ENCODE measurements around the gene CCN6. TPM values are rescaled to one million over a fixed set of nuclear protein-coding genes. Genes with fewer than 3 reads are reported as not detected.
"Not testable (repeated sequence)": the region's sequence is repeated elsewhere in the genome, so short reads cannot be mapped to it uniquely, and the experiment has no call there.

Gene CCN6
- total RNA-seq, 1 donor from 2014 or later = not detected

DNA sequence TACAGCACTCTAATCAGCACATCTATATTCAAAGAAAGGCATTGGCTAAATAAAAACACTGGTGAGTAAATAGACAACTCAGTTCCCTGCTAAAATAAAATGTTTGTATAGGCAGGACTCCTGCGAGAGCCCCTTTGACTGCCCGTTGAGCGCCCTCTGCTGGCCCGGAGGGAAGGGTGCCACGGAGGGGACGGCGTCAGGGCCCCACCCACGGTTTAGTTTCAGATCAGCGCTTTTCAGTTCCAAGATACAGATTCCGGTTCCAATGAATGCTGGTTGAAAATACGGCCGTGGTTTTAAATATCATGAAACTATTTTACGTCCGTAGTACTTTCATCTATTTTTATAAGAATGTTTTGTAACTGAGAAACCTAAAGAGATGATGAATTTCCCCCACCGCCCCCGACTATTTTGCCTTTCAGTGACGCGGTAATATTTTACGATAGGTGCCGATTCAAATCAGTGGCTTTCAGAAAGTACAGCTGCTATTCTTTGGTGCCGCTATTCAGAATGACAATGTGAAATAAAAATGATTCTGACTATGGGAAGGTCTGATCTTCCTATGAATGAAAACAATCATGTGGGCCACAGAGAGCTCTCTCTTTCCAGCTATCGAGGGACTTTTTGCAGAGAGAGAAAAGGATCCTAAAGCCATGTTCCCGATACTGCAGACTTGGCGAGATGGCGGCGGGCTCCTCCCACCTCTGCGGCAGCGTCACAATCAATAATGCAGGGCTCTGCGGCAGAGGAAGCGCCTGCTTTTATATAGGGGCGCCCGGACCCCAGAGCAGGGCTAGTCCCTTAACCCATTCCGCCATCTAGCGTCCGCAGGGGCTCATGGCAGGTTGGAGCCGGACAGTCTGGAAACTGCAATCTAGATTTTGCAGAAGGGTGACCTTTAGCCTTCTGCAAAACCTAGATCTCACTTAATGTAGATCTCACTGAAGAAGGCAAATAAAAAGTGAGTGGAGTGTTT is 10.6 kb upstream of the CCN6 start:
- TF ChIP-seq, protein P1, sequence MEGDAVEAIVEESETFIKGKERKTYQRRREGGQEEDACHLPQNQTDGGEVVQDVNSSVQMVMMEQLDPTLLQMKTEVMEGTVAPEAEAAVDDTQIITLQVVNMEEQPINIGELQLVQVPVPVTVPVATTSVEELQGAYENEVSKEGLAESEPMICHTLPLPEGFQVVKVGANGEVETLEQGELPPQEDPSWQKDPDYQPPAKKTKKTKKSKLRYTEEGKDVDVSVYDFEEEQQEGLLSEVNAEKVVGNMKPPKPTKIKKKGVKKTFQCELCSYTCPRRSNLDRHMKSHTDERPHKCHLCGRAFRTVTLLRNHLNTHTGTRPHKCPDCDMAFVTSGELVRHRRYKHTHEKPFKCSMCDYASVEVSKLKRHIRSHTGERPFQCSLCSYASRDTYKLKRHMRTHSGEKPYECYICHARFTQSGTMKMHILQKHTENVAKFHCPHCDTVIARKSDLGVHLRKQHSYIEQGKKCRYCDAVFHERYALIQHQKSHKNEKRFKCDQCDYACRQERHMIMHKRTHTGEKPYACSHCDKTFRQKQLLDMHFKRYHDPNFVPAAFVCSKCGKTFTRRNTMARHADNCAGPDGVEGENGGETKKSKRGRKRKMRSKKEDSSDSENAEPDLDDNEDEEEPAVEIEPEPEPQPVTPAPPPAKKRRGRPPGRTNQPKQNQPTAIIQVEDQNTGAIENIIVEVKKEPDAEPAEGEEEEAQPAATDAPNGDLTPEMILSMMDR (IDR thresholded peaks at IDR 0.05) = peak; percentile 62
- Mint-ChIP-seq H3K9me3 (no peaks in the 10 kb centered on the region), H3K36me3 (ENCODE audit: low read depth) (peaks cover 5% of the 10 kb centered on the region), H3K4me3 (peak overlapping the region; percentile 91), H3K4me1 (peaks cover 9% of the 10 kb centered on the region), H3K27ac (peak overlapping the region; percentile 96), H3K27me3 (no peaks in the 10 kb centered on the region)
- intact Hi-C loops (cut with micrococcal nuclease) = loop anchor here (1.0 to 10.0 kb wide), 15 partner anchors 44 to 1587 kb away; partner anchors contain the start of genes FAM229B, FYN, GTF3C6 and TUBE1
- peak; percentile 94 for ATAC-seq (ENCODE audit: low read depth)
- ChIA-PET CTCF (interaction anchor here (0.7 to 6.5 kb wide), 15 partner anchors 15 to 1033 kb away, joined by 3 to 85 read pairs (median 4); partner anchors contain the start of gene FYN), POLR2A (interaction anchor here (0.6 to 1.4 kb wide), 11 partner anchors 42 to 1181 kb away, joined by 3 to 12 read pairs (median 5); partner anchors contain the start of genes FAM229B, GTF3C6 and TUBE1)
- DNase-seq = peak; percentile 78

DNA sequence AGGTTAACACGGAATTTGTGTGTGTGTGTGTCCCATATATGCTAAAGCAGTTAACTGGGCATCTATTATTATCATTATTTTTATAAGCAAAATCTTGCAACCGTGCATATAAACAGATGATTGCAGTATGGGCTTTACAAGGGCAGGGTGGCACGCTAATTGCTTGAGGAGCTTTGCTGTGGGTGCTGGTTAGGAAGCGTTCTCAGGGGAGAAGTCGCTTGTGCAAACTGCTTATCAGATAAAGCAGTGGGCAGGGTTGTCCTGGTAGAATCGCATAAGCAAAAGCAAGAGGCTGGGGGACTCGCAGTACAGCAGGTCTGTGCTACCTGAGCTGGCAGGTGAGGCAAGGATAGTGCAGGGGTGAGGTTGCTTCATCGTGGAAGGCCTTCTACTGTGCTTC is 9.7 kb upstream of the CCN6 start:
- TF ChIP-seq, protein P1 (IDR thresholded peaks at IDR 0.05) = no peak
- H3K27me3 Mint-ChIP-seq = no peaks in the 10 kb centered on the region
- peak overlapping the region; percentile 91 for H3K4me3 Mint-ChIP-seq
- intact Hi-C loops (cut with micrococcal nuclease) = loop anchor here (5.0 to 10.0 kb wide), 2 partner anchors 679 to 1362 kb away; no protein-coding TSS in a partner anchor
- H3K9me3 Mint-ChIP-seq = no peaks in the 10 kb centered on the region
- ChIA-PET POLR2A (interaction anchor here (0.9 to 1.4 kb wide), 2 partner anchors 42 to 43 kb away, joined by 3 to 7 read pairs; partner anchors contain the start of genes FAM229B and TUBE1), CTCF (interaction anchor here (0.8 to 6.5 kb wide), 2 partner anchors 335 to 785 kb away, joined by 3 to 85 read pairs; a partner anchor contains a TSS)
- ATAC-seq (ENCODE audit: low read depth) (no peak), DNase-seq (no peak)
- no peak overlapping the region for H3K27ac Mint-ChIP-seq
- peaks cover 9% of the 10 kb centered on the region for H3K4me1 Mint-ChIP-seq
- peaks cover 5% of the 10 kb centered on the region for H3K36me3 Mint-ChIP-seq (ENCODE audit: low read depth)

DNA sequence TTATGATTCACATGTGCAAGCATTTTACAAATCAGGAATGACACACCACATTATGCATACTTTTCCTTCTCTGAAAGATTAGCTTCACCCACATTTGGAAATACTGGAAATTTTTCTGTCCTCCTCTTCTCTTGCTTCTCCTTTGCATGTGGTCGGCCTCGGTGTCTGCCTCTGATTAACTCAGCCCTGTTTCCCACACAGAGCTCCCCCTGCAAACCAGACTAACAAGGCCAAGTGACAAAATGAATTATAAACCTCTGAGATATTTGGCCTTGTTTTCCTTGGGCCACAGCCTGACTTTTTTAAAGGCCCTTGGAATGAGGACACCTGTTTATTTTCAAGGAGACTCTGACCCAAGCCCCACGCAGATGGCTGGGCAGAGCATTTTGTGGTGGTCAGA is 9.0 kb upstream of the CCN6 start:
- H3K27ac Mint-ChIP-seq = no peak overlapping the region
- CTCF ChIA-PET = interaction anchor here (0.8 to 6.5 kb wide), 2 partner anchors 336 to 786 kb away, joined by 3 to 85 read pairs; a partner anchor contains a TSS

DNA sequence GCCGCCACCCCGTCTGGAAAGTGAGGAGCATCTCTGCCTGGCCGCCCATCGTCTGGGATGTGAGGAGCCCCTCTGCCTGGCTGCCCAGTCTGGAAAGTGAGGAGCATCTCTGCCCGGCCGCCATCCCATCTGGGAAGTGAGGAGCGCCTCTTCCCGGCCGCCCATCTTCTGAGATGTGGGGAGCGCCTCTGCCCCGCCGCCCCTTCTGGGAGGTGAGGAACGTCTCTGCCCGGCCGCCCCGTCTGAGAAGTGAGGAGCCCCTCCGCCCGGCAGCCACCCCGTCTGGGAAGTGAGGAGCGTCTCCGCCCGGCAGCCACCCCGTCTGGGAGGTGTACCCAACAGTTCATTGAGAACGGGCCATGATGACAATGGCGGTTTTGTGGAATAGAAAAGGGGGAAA is 6.4 kb upstream of the CCN6 start:
- H3K9me3 Mint-ChIP-seq; H3K36me3 Mint-ChIP-seq (ENCODE audit: low read depth); ATAC-seq (ENCODE audit: low read depth); CTCF ChIA-PET; H3K4me1 Mint-ChIP-seq; H3K27me3 Mint-ChIP-seq; DNase-seq; H3K4me3 Mint-ChIP-seq; H3K27ac Mint-ChIP-seq; POLR2A ChIA-PET: not testable (repeated sequence)
- intact Hi-C loops (cut with micrococcal nuclease) = loop anchor here (10.0 kb wide), 1 partner anchor 683 kb away; no protein-coding TSS in a partner anchor

More for the DNA sequence above, 9.0 kb upstream of the CCN6 start:
- no peak overlapping the region for H3K4me3 Mint-ChIP-seq
- H3K36me3 Mint-ChIP-seq (ENCODE audit: low read depth) = peaks cover 5% of the 10 kb centered on the region
- DNase-seq (no peak), ATAC-seq (ENCODE audit: low read depth) (no peak)
- peaks cover 9% of the 10 kb centered on the region for H3K4me1 Mint-ChIP-seq
- TF ChIP-seq, protein P1 (IDR thresholded peaks at IDR 0.05) = no peak
- POLR2A ChIA-PET = interaction anchor here (0.9 kb wide), 1 partner anchor 41 kb away, joined by 3 read pairs; no protein-coding TSS in a partner anchor
- intact Hi-C loops (cut with micrococcal nuclease) = loop anchor here (5.0 to 10.0 kb wide), 2 partner anchors 680 to 1363 kb away; no protein-coding TSS in a partner anchor
- H3K9me3 Mint-ChIP-seq = no peaks in the 10 kb centered on the region
- H3K27me3 Mint-ChIP-seq = no peaks in the 10 kb centered on the region

DNA sequence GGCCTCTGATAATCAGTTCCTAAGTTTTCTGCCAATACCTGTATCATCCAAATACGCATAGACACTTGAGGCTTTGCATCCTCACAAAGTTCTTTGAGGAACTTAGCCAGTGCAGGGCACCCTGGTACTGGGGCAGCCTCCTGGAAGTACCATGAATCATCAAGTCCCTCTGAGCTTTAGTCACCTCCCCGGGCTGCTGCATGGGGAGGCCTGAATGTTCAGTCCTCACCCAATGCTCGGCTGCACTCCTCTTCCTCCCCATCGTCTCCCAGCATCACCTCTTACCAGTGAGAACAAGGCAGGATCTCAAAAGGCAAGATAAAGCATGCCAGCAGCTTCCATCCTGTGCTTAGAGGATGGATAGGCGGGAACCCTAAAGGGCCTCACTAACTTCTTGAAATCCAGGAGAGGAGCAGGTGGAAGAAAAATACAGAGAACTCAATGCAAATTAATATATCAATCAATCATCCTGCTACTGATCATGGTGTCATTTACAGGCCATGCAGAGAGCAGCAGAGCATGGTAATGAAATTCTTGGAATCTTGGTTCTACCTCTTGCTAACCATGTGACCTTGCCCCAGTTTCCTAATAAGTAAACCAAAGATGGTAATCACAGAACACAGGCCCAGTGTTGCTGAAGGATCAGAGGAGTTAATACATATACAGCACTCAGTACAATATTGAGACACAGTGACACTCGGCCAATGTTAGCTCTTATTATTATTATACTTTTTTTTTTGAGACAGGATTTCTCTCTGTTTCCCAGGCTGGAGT is 4.7 kb upstream of the CCN6 start:
- Mint-ChIP-seq H3K9me3 (no peaks in the 10 kb centered on the region), H3K4me3 (no peak overlapping the region), H3K4me1 (no peaks in the 10 kb centered on the region), H3K27ac (no peak overlapping the region), H3K36me3 (ENCODE audit: low read depth) (no peaks in the 10 kb centered on the region), H3K27me3 (no peaks in the 10 kb centered on the region)
- ChIA-PET POLR2A (no interaction called here), CTCF (no interaction called here)
- intact Hi-C loops (cut with micrococcal nuclease) = loop anchor here (10.0 kb wide), 1 partner anchor 684 kb away; no protein-coding TSS in a partner anchor
- ATAC-seq (ENCODE audit: low read depth) (no peak), DNase-seq (no peak)
- TF ChIP-seq, protein P1 (IDR thresholded peaks at IDR 0.05) = no peak
